ENCODE results near the gene C1QTNF8.

Gene C1QTNF8

DNA sequence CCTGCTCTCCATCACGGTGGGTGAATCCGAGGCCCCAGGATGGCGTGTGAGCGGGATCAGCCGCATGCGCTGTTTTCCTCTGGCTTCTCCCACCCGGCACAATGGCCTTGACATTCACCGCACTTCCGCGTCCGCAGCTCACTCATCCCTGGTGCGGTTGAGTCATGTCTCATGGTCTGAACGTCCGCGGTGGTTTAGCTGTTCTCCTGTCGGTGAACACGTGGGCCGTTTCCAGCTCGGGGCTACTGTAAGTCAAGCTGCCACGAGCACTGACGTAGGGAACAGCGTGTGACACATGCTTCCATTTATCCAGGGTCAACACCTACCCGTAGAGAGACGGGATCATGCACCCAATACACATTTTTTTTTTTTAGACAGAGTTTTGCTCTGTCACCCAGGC is 41.6 kb upstream of the C1QTNF8 start:
- TF ChIP-seq GABPA (IDR thresholded peaks at IDR 0.05; ENCODE audit: low read depth) (no peak), REST (IDR thresholded peaks at IDR 0.05; ENCODE audit: insufficient replicate concordance, low read depth) (no peak), CTCF (IDR thresholded peaks at IDR 0.05; ENCODE audit: insufficient read depth, low read length) (no peak)
- Histone ChIP-seq H3K27me3 (ENCODE audit: insufficient read depth, poor library complexity, severe bottlenecking) (peaks cover 3% of the 10 kb centered on the region), H3K27ac (replicated peaks) (no peak overlapping the region), H3K4me3 (replicated peaks; ENCODE audit: insufficient read depth, low read length) (no peak overlapping the region)
- no peak for DNase-seq (ENCODE audit: low read depth in 1 of 2, low spot score in 1 of 2)

DNA sequence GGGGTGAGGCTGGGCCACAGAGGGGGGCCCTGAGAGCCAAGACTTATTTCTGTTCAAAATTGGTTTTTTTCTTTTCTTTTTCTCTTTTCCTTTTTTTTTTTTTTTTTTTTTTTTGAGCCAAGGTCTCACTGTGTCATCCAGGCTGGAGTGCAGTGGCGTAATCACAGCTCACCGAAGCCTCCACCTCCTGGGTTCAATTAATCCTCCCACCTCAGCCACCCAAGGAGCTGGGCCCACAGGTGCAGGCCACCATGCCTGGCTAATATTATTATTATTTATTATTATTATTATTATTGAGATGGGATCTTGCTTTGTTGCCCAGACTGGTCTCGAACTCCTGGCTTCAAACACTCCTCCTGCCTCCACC is 39.4 kb upstream of the C1QTNF8 start:
- Histone ChIP-seq H3K27me3 (ENCODE audit: insufficient read depth, poor library complexity, severe bottlenecking) (peaks cover 3% of the 10 kb centered on the region), H3K4me3 (replicated peaks; ENCODE audit: insufficient read depth, low read length) (no peak overlapping the region), H3K27ac (replicated peaks) (no peak overlapping the region)
- DNase-seq (ENCODE audit: low read depth in 1 of 2, low spot score in 1 of 2), result no peak
- no peak for TF ChIP-seq CTCF (IDR thresholded peaks at IDR 0.05; ENCODE audit: insufficient read depth, low read length)
- no peak for TF ChIP-seq REST (IDR thresholded peaks at IDR 0.05; ENCODE audit: insufficient replicate concordance, low read depth)
- no peak for TF ChIP-seq POLR2AphosphoS5 (IDR thresholded peaks at IDR 0.05; ENCODE audit: low read depth)
- TF ChIP-seq SPI1 (IDR thresholded peaks at IDR 0.05; ENCODE audit: borderline replicate concordance, low read depth), result no peak
- TF ChIP-seq GABPA (IDR thresholded peaks at IDR 0.05; ENCODE audit: low read depth), result no peak

GRCh38 chr16:1134776-1135458 is 38.9 kb upstream of the C1QTNF8 start:
- Histone ChIP-seq H3K27me3 (ENCODE audit: insufficient read depth, poor library complexity, severe bottlenecking) (peaks cover 3% of the 10 kb centered on the region), H3K27ac (replicated peaks) (no peak overlapping the region), H3K4me3 (replicated peaks; ENCODE audit: insufficient read depth, low read length) (no peak overlapping the region)
- TF ChIP-seq CTCF (IDR thresholded peaks at IDR 0.05; ENCODE audit: insufficient read depth, low read length) (no peak), GABPA (IDR thresholded peaks at IDR 0.05; ENCODE audit: low read depth) (no peak), SPI1 (IDR thresholded peaks at IDR 0.05; ENCODE audit: borderline replicate concordance, low read depth) (no peak), REST (IDR thresholded peaks at IDR 0.05; ENCODE audit: insufficient replicate concordance, low read depth) (no peak), POLR2AphosphoS5 (IDR thresholded peaks at IDR 0.05; ENCODE audit: low read depth) (no peak)
- no peak for DNase-seq (ENCODE audit: low read depth in 1 of 2, low spot score in 1 of 2)
